ENCODE data around the gene HSCB. TPM values are rescaled to one million over a fixed set of nuclear protein-coding genes. Genes with fewer than 3 reads are reported as not detected.

Gene HSCB
- total RNA-seq, 4 donors from 2014 or later, result 14.2 to 28.1 (median 20.5) TPM

GRCh38 chr22:28792491-28793383 lies 50.9 kb downstream of the HSCB start:
- no peak for DNase-seq (ENCODE audit: low spot score in 2 of 2)
- H3K4me3 ChIP-seq, result no peak overlapping the region
- H3K36me3 ChIP-seq, result peaks cover 56% of the 10 kb centered on the region
- 85% methylated on average over 15 of the region's 15 CpGs for WGBS
- H3K9me3 ChIP-seq, result no peaks in the 10 kb centered on the region
- no peaks in the 10 kb centered on the region for H3K27me3 ChIP-seq
- TF ChIP-seq POLR2AphosphoS5 (IDR thresholded peaks at IDR 0.05) (no peak), EP300 (IDR thresholded peaks at IDR 0.05) (no peak), CTCF (IDR thresholded peaks at IDR 0.05) (no peak), POLR2A (IDR thresholded peaks at IDR 0.05) (no peak)
- H3K27ac ChIP-seq, result no peak overlapping the region
- peaks cover 23% of the 10 kb centered on the region for H3K4me1 ChIP-seq

- WGBS, result 78% methylated on average over 4 of the region's 4 CpGs
- Histone ChIP-seq H3K36me3 (peaks cover 50% of the 10 kb centered on the region), H3K27me3 (no peaks in the 10 kb centered on the region), H3K4me1 (peaks cover 36% of the 10 kb centered on the region), H3K4me3 (no peak overlapping the region), H3K27ac (no peak overlapping the region), H3K9me3 (no peaks in the 10 kb centered on the region)
- TF ChIP-seq POLR2A (IDR thresholded peaks at IDR 0.05) (no peak), CTCF (IDR thresholded peaks at IDR 0.05) (no peak), EP300 (IDR thresholded peaks at IDR 0.05) (no peak), POLR2AphosphoS5 (IDR thresholded peaks at IDR 0.05) (no peak)
- DNase-seq (ENCODE audit: low spot score in 2 of 2), result no peak
Observed at GRCh38 chr22:28793976-28794584, 52.2 kb downstream of the HSCB start.

- Histone ChIP-seq H3K27ac (no peak overlapping the region), H3K4me3 (no peak overlapping the region), H3K4me1 (peaks cover 39% of the 10 kb centered on the region)
Observed at GRCh38 chr22:28795071-28795693, 53.3 kb downstream of the HSCB start.

GRCh38 chr22:28795932-28796856 lies 54.4 kb downstream of the HSCB start:
- Histone ChIP-seq H3K9me3 (no peaks in the 10 kb centered on the region), H3K27me3 (no peaks in the 10 kb centered on the region), H3K36me3 (peaks cover 43% of the 10 kb centered on the region), H3K4me3 (no peak overlapping the region), H3K27ac (peak overlapping the region; percentile 13), H3K4me1 (peaks cover 39% of the 10 kb centered on the region)
- no peak for DNase-seq (ENCODE audit: low spot score in 2 of 2)
- TF ChIP-seq CTCF (IDR thresholded peaks at IDR 0.05), result no peak
- no peak for TF ChIP-seq POLR2A (IDR thresholded peaks at IDR 0.05)
- TF ChIP-seq EP300 (IDR thresholded peaks at IDR 0.05), result no peak
- TF ChIP-seq POLR2AphosphoS5 (IDR thresholded peaks at IDR 0.05), result no peak
- 91% methylated on average over 5 of the region's 5 CpGs for WGBS

More at GRCh38 chr22:28795071-28795693, 53.3 kb downstream of the HSCB start:
- Histone ChIP-seq H3K27me3 (no peaks in the 10 kb centered on the region), H3K9me3 (no peaks in the 10 kb centered on the region), H3K36me3 (peaks cover 46% of the 10 kb centered on the region)
- TF ChIP-seq POLR2AphosphoS5 (IDR thresholded peaks at IDR 0.05), result no peak
- no peak for TF ChIP-seq CTCF (IDR thresholded peaks at IDR 0.05)
- no peak for TF ChIP-seq EP300 (IDR thresholded peaks at IDR 0.05)
- no peak for TF ChIP-seq POLR2A (IDR thresholded peaks at IDR 0.05)
- DNase-seq (ENCODE audit: low spot score in 2 of 2), result no peak
- 72% methylated on average over 6 of the region's 6 CpGs for WGBS

All from suprapubic skin (tissue), 4 donors.